ENCODE measurements around the gene ADORA2A. TPM values are rescaled to one million over a fixed set of nuclear protein-coding genes. Genes with fewer than 3 reads are reported as not detected.

The ADORA2A gene
- total RNA-seq, 2 experiments from 2014 or later, result 15.5 to 16.4 TPM

DNA sequence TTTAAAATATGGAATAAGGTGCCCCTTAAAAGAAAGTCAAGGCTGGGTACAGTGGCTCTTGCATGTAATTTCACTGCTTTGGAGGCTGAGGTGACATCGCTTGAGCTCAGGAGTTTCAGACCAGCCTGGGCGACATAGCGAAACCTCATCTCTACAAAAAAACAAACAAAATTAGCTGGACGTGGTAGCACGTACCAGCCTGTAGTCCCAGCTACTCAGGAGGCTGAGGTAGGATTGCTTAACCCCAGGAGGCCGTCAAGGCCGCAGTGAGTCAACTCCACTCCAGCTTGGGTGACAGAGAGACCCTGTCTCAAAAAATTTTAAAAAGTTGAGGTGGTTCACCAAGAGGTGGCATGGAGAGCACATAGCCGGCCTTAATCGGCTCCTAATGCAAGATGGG is 17.7 kb upstream of the ADORA2A start:
- Mint-ChIP-seq H3K36me3 (ENCODE audit: low read depth) (peaks cover 32% of the 10 kb centered on the region), H3K27me3 (no peaks in the 10 kb centered on the region), H3K4me1 (ENCODE audit: low read depth) (peaks cover 24% of the 10 kb centered on the region), H3K9me3 (no peaks in the 10 kb centered on the region), H3K4me3 (no peak overlapping the region), H3K27ac (peak overlapping the region; percentile 53)
- no peaks in the 10 kb centered on the region for H3K27me3 ChIP-seq (ENCODE audit: control insufficient read depth in 1 of 2, insufficient read depth in 2 of 2, low read length in 2 of 2)
- DNase-seq (no peak), ATAC-seq (ENCODE audit: poor library complexity) (no peak)
- intact Hi-C loops (cut with DNase I, micrococcal nuclease), result no loop called here
- POLR2A ChIA-PET, result interaction anchor here (1.0 kb wide), 1 partner anchor 11 kb away, joined by 3 read pairs; no protein-coding TSS in a partner anchor
- H3K4me1 ChIP-seq (ENCODE audit: insufficient read depth, low read length), result peaks cover 23% of the 10 kb centered on the region
- H3K27ac ChIP-seq (ENCODE audit: low read depth in 1 of 2, low read length in 2 of 2), result no peak overlapping the region
- no peak overlapping the region for H3K4me3 ChIP-seq (ENCODE audit: low read length)
- H3K9me3 ChIP-seq (ENCODE audit: control insufficient read depth in 1 of 2, insufficient read depth in 1 of 2, low read length in 2 of 2), result no peaks in the 10 kb centered on the region
- CTCF ChIA-PET, result interaction anchor here (0.9 kb wide), 1 partner anchor 14 kb away, joined by 3 read pairs; no protein-coding TSS in a partner anchor
- TF ChIP-seq, protein P1, sequence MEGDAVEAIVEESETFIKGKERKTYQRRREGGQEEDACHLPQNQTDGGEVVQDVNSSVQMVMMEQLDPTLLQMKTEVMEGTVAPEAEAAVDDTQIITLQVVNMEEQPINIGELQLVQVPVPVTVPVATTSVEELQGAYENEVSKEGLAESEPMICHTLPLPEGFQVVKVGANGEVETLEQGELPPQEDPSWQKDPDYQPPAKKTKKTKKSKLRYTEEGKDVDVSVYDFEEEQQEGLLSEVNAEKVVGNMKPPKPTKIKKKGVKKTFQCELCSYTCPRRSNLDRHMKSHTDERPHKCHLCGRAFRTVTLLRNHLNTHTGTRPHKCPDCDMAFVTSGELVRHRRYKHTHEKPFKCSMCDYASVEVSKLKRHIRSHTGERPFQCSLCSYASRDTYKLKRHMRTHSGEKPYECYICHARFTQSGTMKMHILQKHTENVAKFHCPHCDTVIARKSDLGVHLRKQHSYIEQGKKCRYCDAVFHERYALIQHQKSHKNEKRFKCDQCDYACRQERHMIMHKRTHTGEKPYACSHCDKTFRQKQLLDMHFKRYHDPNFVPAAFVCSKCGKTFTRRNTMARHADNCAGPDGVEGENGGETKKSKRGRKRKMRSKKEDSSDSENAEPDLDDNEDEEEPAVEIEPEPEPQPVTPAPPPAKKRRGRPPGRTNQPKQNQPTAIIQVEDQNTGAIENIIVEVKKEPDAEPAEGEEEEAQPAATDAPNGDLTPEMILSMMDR (IDR thresholded peaks at IDR 0.05), result no peak
- H3K36me3 ChIP-seq (ENCODE audit: insufficient read depth, low read length), result peaks cover 31% of the 10 kb centered on the region

DNA sequence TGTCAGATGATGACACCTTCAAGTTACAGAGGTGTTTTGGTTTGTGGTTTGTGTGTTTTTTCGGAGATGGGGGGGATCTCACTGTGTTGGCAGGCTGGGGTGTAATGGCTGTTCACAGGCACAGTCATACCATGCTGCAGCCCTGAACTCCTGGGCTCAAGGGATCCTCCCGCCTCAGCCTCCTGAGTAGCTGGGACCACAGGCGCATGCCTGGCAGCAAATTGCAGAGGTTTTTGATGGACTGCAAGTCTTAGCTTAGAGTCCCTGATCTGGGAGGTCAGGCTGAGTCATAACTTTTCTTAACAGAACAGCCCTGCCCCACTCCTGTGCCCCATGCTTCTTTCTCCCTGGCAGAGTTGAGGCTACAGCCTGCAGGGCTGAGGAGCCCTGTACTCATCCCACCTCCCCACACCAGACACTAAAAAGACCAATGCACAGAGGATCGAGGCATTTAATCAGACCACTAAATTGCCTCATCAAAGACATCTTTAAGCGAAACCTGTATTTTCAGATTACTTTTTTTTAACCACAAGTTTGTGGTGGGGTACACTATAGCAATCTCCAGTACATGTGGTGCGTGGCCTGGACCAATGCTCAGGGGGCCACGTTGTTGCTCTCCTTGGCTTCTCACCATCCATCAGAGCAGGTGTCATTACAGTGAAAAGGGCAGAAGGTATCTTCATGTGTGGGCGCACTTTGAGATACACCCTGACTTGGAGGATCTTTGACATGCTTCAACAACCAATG is 17.1 kb upstream of the ADORA2A start:
- no peaks in the 10 kb centered on the region for H3K27me3 Mint-ChIP-seq
- Histone ChIP-seq H3K9me3 (ENCODE audit: control insufficient read depth in 1 of 2, insufficient read depth in 1 of 2, low read length in 2 of 2) (no peaks in the 10 kb centered on the region), H3K27ac (ENCODE audit: low read depth in 1 of 2, low read length in 2 of 2) (no peak overlapping the region), H3K36me3 (ENCODE audit: insufficient read depth, low read length) (peaks cover 31% of the 10 kb centered on the region), H3K27me3 (ENCODE audit: control insufficient read depth in 1 of 2, insufficient read depth in 2 of 2, low read length in 2 of 2) (no peaks in the 10 kb centered on the region), H3K4me3 (ENCODE audit: low read length) (no peak overlapping the region), H3K4me1 (ENCODE audit: insufficient read depth, low read length) (peaks cover 23% of the 10 kb centered on the region)
- peaks cover 37% of the 10 kb centered on the region for H3K36me3 Mint-ChIP-seq (ENCODE audit: low read depth)
- no peak overlapping the region for H3K4me3 Mint-ChIP-seq
- no peaks in the 10 kb centered on the region for H3K9me3 Mint-ChIP-seq
- ATAC-seq (ENCODE audit: poor library complexity) (no peak), DNase-seq (peak in 2 of 14 experiments; percentile 23 to 52)
- H3K27ac Mint-ChIP-seq, result peak overlapping the region; percentile 53
- intact Hi-C loops (cut with DNase I, micrococcal nuclease), result no loop called here
- TF ChIP-seq, protein P1 (IDR thresholded peaks at IDR 0.05), result no peak
- ChIA-PET POLR2A (no interaction called here), CTCF (no interaction called here)
- H3K4me1 Mint-ChIP-seq (ENCODE audit: low read depth), result peaks cover 24% of the 10 kb centered on the region

DNA sequence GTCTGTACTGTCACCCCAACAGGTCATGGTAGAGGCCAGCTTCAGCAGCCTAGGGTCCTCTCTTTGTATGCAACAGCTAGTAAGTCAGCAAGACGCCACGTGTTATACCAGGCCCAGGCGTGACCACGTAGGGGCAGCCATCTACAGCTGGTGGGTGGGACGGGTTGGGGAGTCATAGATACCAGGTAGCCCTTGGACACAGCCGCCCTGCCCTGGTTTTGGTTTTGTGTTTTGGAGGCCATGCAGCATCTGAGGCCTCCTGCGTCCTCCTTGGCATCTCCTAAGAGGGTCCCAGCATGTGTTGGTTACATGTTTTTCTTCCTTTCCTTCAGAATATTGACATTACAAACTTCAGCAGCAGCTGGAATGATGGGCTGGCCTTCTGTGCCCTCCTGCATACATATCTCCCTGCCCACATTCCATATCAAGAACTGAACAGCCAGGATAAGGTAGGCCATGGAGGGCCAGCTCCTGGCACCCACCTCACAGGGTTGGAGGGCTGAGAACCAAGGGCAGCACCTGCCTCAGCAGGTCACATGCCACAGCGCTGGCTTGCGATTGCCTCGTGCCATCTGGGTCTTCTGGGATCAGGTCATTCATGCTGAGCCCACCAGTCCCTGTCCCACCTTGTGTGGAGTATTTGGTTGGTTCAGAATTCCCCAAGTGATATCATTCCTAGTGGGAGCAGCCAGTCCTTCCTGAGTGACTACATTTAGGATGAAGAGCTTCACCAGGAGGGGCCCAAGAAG is 16.0 kb upstream of the ADORA2A start:
- H3K36me3 Mint-ChIP-seq (ENCODE audit: low read depth), result peaks cover 48% of the 10 kb centered on the region

More for the DNA sequence above, 16.0 kb upstream of the ADORA2A start:
- DNase-seq, result peak in 1 of 14 experiments; percentile 5
- Mint-ChIP-seq H3K4me3 (no peak overlapping the region), H3K9me3 (no peaks in the 10 kb centered on the region), H3K27ac (no peak overlapping the region), H3K4me1 (ENCODE audit: low read depth) (peaks cover 23% of the 10 kb centered on the region), H3K27me3 (no peaks in the 10 kb centered on the region)
- no peaks in the 10 kb centered on the region for H3K27me3 ChIP-seq (ENCODE audit: control insufficient read depth in 1 of 2, insufficient read depth in 2 of 2, low read length in 2 of 2)
- H3K27ac ChIP-seq (ENCODE audit: low read depth in 1 of 2, low read length in 2 of 2), result no peak overlapping the region
- TF ChIP-seq, protein P1 (IDR thresholded peaks at IDR 0.05), result no peak
- no peak overlapping the region for H3K4me3 ChIP-seq (ENCODE audit: low read length)
- intact Hi-C loops (cut with DNase I, micrococcal nuclease), result no loop called here
- ChIA-PET CTCF (no interaction called here), POLR2A (no interaction called here)
- peaks cover 23% of the 10 kb centered on the region for H3K4me1 ChIP-seq (ENCODE audit: insufficient read depth, low read length)
- ATAC-seq (ENCODE audit: poor library complexity), result no peak
- H3K9me3 ChIP-seq (ENCODE audit: control insufficient read depth in 1 of 2, insufficient read depth in 1 of 2, low read length in 2 of 2), result no peaks in the 10 kb centered on the region
- H3K36me3 ChIP-seq (ENCODE audit: insufficient read depth, low read length), result peaks cover 36% of the 10 kb centered on the region

Data from CD4-positive, alpha-beta T cell (primary cell).